ENCODE measurements around the gene TLL2. TPM values are rescaled to one million over a fixed set of nuclear protein-coding genes. Genes with fewer than 3 reads are reported as not detected.

The TLL2 gene
- total and polyA plus RNA-seq, 2 experiments from 2014 or later = 2.6 to 3.0 TPM

GRCh38 chr10:96346295-96346694, 167.4 kb downstream of the TLL2 start (continued):
- TF ChIP-seq, protein P1, sequence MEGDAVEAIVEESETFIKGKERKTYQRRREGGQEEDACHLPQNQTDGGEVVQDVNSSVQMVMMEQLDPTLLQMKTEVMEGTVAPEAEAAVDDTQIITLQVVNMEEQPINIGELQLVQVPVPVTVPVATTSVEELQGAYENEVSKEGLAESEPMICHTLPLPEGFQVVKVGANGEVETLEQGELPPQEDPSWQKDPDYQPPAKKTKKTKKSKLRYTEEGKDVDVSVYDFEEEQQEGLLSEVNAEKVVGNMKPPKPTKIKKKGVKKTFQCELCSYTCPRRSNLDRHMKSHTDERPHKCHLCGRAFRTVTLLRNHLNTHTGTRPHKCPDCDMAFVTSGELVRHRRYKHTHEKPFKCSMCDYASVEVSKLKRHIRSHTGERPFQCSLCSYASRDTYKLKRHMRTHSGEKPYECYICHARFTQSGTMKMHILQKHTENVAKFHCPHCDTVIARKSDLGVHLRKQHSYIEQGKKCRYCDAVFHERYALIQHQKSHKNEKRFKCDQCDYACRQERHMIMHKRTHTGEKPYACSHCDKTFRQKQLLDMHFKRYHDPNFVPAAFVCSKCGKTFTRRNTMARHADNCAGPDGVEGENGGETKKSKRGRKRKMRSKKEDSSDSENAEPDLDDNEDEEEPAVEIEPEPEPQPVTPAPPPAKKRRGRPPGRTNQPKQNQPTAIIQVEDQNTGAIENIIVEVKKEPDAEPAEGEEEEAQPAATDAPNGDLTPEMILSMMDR (conservative IDR thresholded peaks at IDR 0.05; ENCODE audit: low read depth in 2 of 2) = no peak
- TF ChIP-seq ZNF331 (CRISPR knock-in tag; IDR thresholded peaks at IDR 0.05; ENCODE audit: low read depth) (no peak), REST (IDR thresholded peaks at IDR 0.05; ENCODE audit: unreplicated experiment) (no peak), EZH2phosphoT487 (IDR thresholded peaks at IDR 0.05; ENCODE audit: unreplicated experiment) (no peak), STAT1 (IDR thresholded peaks at IDR 0.05; ENCODE audit: unreplicated experiment) (no peak), POLR2AphosphoS5 (IDR thresholded peaks at IDR 0.05; ENCODE audit: low read depth) (no peak), ZNF114 (CRISPR knock-in tag; IDR thresholded peaks at IDR 0.05) (no peak)

GRCh38 chr10:96345222-96345621, 168.5 kb downstream of the TLL2 start:
- peaks cover 35% of the 10 kb centered on the region for H3K36me3 Mint-ChIP-seq (ENCODE audit: low read depth)
- peak; percentile 38 for DNase-seq (ENCODE audit: low spot score)
- no peaks in the 10 kb centered on the region for H3F3A ChIP-seq (replicated peaks; ENCODE audit: low read depth)
- H3K4me3 Mint-ChIP-seq = no peak overlapping the region
- H3K27ac ChIP-seq (ENCODE audit: low read depth) = peak overlapping the region; percentile 36; the same call in 1 of the 2 replicates
- H3K4me1 Mint-ChIP-seq = peaks cover 32% of the 10 kb centered on the region
- peak; percentile 83 for ATAC-seq
- no peaks in the 10 kb centered on the region for H3K27me3 ChIP-seq (ENCODE audit: insufficient read depth)
- H3K36me3 ChIP-seq (ENCODE audit: insufficient read depth) = no peaks in the 10 kb centered on the region
- H2AFZ ChIP-seq = no peak overlapping the region
- peaks cover 13% of the 10 kb centered on the region for H3K4me1 ChIP-seq (ENCODE audit: insufficient read depth)
- H3K27me3 Mint-ChIP-seq (ENCODE audit: insufficient read depth, low read depth, poor library complexity) = peaks cover 12% of the 10 kb centered on the region
- peaks cover 10% of the 10 kb centered on the region for H3K9me2 ChIP-seq (ENCODE audit: insufficient read depth)
- peaks cover 24% of the 10 kb centered on the region for H3K9me3 Mint-ChIP-seq
- H3K4me2 ChIP-seq = no peak overlapping the region
- no peaks in the 10 kb centered on the region for H3K79me2 ChIP-seq (replicated peaks; ENCODE audit: insufficient read depth)
- no peak overlapping the region for H3K4me3 ChIP-seq
- no peaks in the 10 kb centered on the region for H4K20me1 ChIP-seq (replicated peaks; ENCODE audit: insufficient read depth)
- H3K27ac Mint-ChIP-seq = peak overlapping the region; percentile 91
- peak; percentile 17; the same call in 1 of the 2 replicates for TF ChIP-seq NANOG (IDR thresholded peaks at IDR 0.05; ENCODE audit: borderline replicate concordance)
- TF ChIP-seq, protein P1 (conservative IDR thresholded peaks at IDR 0.05; ENCODE audit: low read depth in 2 of 2) = no peak
- TF ChIP-seq ZNF331 (CRISPR knock-in tag; IDR thresholded peaks at IDR 0.05; ENCODE audit: low read depth) = no peak
- TF ChIP-seq ZNF462 (CRISPR knock-in tag; IDR thresholded peaks at IDR 0.05) = 0 out of 2 replicates have a peak, but pooled peaks have one; percentile 38
